OCI-LY3 (cell line): Measurements from ENCODE around the gene AFAP1.

Experiments used
- H2AFZ ChIP-seq: fragments of 200-600, 300-600 bp; shearing (Covaris generic); 2 replicates; pipeline ENCODE4 v1.6.0; 2014; ENCODE audit warnings: antibody characterized with exemption, low read depth, low read length
- H3K27ac ChIP-seq: fragments of 200-600, 300-600 bp; sonication (generic); 2 replicates; pipeline ENCODE4 v1.5.1; 2014; ENCODE audit warnings: mild to moderate bottlenecking, low read length, moderate library complexity, mixed read lengths
- H3K27me3 ChIP-seq: fragments of 200-600, 300-600 bp; sonication (generic); 2 replicates; pipeline ENCODE4 v1.6.1; 2014; ENCODE audit warnings: low read depth, low read length, mixed read lengths
- H3K36me3 ChIP-seq: fragments of 200-600, 300-600 bp; sonication (generic); replicated peaks from 2 replicates; pipeline ENCODE3; 2014; ENCODE audit warnings: low read depth, low read length, mixed read lengths
- H3K4me1 ChIP-seq: fragments of 300-600, 200-600 bp; sonication (generic); 2 replicates; pipeline ENCODE4 v1.6.1; 2014; ENCODE audit warnings: low read length, mixed read lengths
- H3K4me2 ChIP-seq: fragments of 200-600, 300-600 bp; sonication (generic); 2 replicates; pipeline ENCODE4 v1.6.1; 2014; ENCODE audit warnings: low read length, mixed read lengths
- H3K4me3 ChIP-seq: fragments of 300-600, 200-600 bp; sonication (generic); 2 replicates; pipeline ENCODE4 v1.5.1; 2014; ENCODE audit warnings: antibody characterized with exemption, mild to moderate bottlenecking, low read length, moderate library complexity
- H3K79me2 ChIP-seq: fragments of 300-600, 200-600 bp; shearing (Covaris generic); 2 replicates; pipeline ENCODE4 v1.6.1; 2014; ENCODE audit warnings: mild to moderate bottlenecking, low read length, mixed read lengths
- H3K9ac ChIP-seq: fragments of 300-600, 200-600 bp; shearing (Covaris generic); 2 replicates; pipeline ENCODE4 v1.6.0; 2014; ENCODE audit warnings: mild to moderate bottlenecking, low read length, moderate library complexity
- H3K9me3 ChIP-seq: fragments of 200-600, 300-600 bp; shearing (Covaris generic); 2 replicates; pipeline ENCODE4 v1.6.1; 2014; ENCODE audit warnings: low read length, mixed read lengths; ENCODE audit not compliant: insufficient read depth
- H4K20me1 ChIP-seq: fragments of 200-600, 300-600 bp; sonication (generic); 2 replicates; pipeline ENCODE4 v1.6.1; 2016; ENCODE audit warnings: low read length, mixed read lengths; ENCODE audit not compliant: insufficient read depth
- CTCF ChIP-seq: fragments of 200-600, 300-600 bp; sonication (generic); IDR thresholded peaks from 2 replicates; pipeline ENCODE4 v1.5.1; 2014; ENCODE audit warnings: antibody characterized with exemption, low read length, low read depth
- EZH2phosphoT487 ChIP-seq: fragments of 200-600 bp; shearing (Covaris generic); IDR thresholded peaks from 2 replicates; pipeline ENCODE4 v1.6.1; 2018; ENCODE audit warnings: antibody characterized with exemption, mixed run types, low read depth

The AFAP1 gene

GRCh38 chr4:7784131-7784870 lies 155.4 kb downstream of the AFAP1 start:
- Histone ChIP-seq H3K4me2 (no peak overlapping the region), H3K27me3 (no peaks in the 10 kb centered on the region), H4K20me1 (no peaks in the 10 kb centered on the region), H3K4me3 (no peak overlapping the region), H2AFZ (no peak overlapping the region), H3K9me3 (no peaks in the 10 kb centered on the region), H3K27ac (no peak overlapping the region), H3K9ac (no peak overlapping the region), H3K79me2 (no peaks in the 10 kb centered on the region), H3K4me1 (no peaks in the 10 kb centered on the region), H3K36me3 (no peaks in the 10 kb centered on the region)
- TF ChIP-seq CTCF (no peak), EZH2phosphoT487 (no peak)

GRCh38 chr4:7783541-7783940 lies 156.1 kb downstream of the AFAP1 start:
- no peaks in the 10 kb centered on the region for H3K36me3 ChIP-seq
- no peaks in the 10 kb centered on the region for H3K27me3 ChIP-seq
- no peaks in the 10 kb centered on the region for H3K4me1 ChIP-seq
- no peak overlapping the region for H3K4me3 ChIP-seq
- no peaks in the 10 kb centered on the region for H3K9me3 ChIP-seq
- no peak for TF ChIP-seq CTCF
- TF ChIP-seq EZH2phosphoT487, result no peak
- H2AFZ ChIP-seq, result no peak overlapping the region
- H3K4me2 ChIP-seq, result no peak overlapping the region
- no peak overlapping the region for H3K27ac ChIP-seq
- H3K9ac ChIP-seq, result no peak overlapping the region
- H4K20me1 ChIP-seq, result no peaks in the 10 kb centered on the region
- no peaks in the 10 kb centered on the region for H3K79me2 ChIP-seq

- H3K9ac ChIP-seq, result no peak overlapping the region
- no peaks in the 10 kb centered on the region for H3K9me3 ChIP-seq
- H4K20me1 ChIP-seq, result no peaks in the 10 kb centered on the region
- no peak overlapping the region for H3K27ac ChIP-seq
- H3K79me2 ChIP-seq, result no peaks in the 10 kb centered on the region
- no peaks in the 10 kb centered on the region for H3K36me3 ChIP-seq
- TF ChIP-seq CTCF (no peak), EZH2phosphoT487 (no peak)
- H3K4me3 ChIP-seq, result no peak overlapping the region
- no peaks in the 10 kb centered on the region for H3K27me3 ChIP-seq
- H2AFZ ChIP-seq, result no peak overlapping the region
- H3K4me2 ChIP-seq, result no peak overlapping the region
- no peaks in the 10 kb centered on the region for H3K4me1 ChIP-seq
These were observed 156.9 kb downstream of the AFAP1 start for GRCh38 chr4:7782783-7783182.

- Histone ChIP-seq H3K4me1 (no peaks in the 10 kb centered on the region), H3K27me3 (no peaks in the 10 kb centered on the region), H3K9me3 (no peaks in the 10 kb centered on the region), H3K79me2 (no peaks in the 10 kb centered on the region), H3K4me2 (no peak overlapping the region), H3K9ac (no peak overlapping the region), H4K20me1 (no peaks in the 10 kb centered on the region), H3K36me3 (no peaks in the 10 kb centered on the region), H3K27ac (no peak overlapping the region), H2AFZ (no peak overlapping the region), H3K4me3 (no peak overlapping the region)
- no peak for TF ChIP-seq EZH2phosphoT487
- no peak for TF ChIP-seq CTCF
These were observed 157.7 kb downstream of the AFAP1 start for GRCh38 chr4:7781993-7782392.
